HT1080 (cell line): Measurements from ENCODE around the gene NHLRC1. TPM values are rescaled to one million over a fixed set of nuclear protein-coding genes. Genes with fewer than 3 reads are reported as not detected.
A peak's percentile ranks its signal among the peaks of the same experiment; 100 is the strongest.
"Not testable (repeated sequence)": the region's sequence is repeated elsewhere in the genome, so short reads cannot be mapped to it uniquely, and the experiment has no call there.

Experiments used
- DNase-seq: peaks from one replicate; pipeline ENCODE4 v3.0.0-alpha.2; 2015; ENCODE audit warnings: low read depth
- polyA plus RNA-seq, 2 experiments: library from polyadenylated mRNA; depleted of rRNA; stranded (reverse); fragments of >200 nt; gene quantifications; 2 replicates each; pipeline ENCODE4 v1.2.3, GENCODE V29; 2015
- total RNA-seq: library from RNA; depleted of rRNA; stranded (reverse); fragments of >200 nt; shearing (Covaris generic); gene quantifications from 2 replicates; pipeline ENCODE4 v1.2.3, GENCODE V29; 2014; rRNA removed

The NHLRC1 gene
- total RNA-seq, result 0.31 TPM in 1 of 2 replicates, not detected in the other
- 0.11 and 0.21 TPM in 2 replicates for polyA plus RNA-seq (2015; cell fraction: cytosol; rRNA removed)
- 0.18 and 0.26 TPM in 2 replicates for polyA plus RNA-seq (2015; cell fraction: nucleus; rRNA removed)

DNA sequence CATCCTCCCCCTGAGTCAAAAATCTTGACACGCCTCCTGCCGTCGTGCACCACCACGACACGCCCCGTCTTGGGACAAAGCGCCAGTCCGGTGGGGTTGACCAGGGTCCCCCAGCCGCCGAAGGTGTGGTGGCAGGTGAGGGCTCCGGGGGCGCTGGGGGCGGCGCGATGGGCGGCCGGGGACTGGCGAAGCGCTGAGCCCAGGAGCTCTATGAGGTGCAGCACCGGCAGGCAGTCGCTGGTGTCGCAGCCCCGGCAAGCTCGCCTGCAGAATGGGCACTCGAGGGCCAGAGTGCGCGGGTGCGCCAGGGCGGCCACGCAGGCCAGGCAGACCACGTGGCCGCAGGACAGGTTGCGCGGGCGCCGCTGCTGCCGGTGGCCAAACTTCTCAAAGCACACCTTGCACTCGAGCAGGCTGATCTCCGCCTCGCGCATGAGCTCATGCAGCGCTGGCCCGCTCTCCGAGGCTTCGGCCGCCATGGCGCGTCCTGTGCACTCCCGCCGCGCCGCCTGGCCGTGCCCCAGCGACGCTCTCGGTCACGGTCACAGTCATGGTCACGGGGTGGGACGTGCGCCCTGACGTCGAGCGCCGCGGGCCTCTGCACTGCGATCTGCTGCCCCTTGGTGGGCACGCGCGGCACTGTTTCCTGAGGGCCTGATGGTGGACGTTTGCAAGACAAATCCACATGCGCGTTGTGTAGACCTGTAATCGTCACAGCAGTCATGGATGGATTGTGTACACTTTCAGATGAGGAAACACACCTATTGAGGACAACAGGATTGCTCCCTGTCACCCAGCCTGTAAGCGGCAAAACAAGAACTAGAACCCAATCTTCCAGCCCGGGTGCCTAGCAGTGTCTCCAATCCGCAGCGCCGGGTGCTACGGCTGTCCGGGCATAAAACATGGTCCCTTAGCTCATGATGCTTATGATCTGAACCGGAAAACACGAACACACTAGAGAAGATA lies at the start of gene NHLRC1:
NHLRC1 (minus strand) TSS at position 550 of the 966 bp plus-strand sequence; CDS start at position 479, 71 bp downstream.
- peak; percentile 60 for DNase-seq

DNA sequence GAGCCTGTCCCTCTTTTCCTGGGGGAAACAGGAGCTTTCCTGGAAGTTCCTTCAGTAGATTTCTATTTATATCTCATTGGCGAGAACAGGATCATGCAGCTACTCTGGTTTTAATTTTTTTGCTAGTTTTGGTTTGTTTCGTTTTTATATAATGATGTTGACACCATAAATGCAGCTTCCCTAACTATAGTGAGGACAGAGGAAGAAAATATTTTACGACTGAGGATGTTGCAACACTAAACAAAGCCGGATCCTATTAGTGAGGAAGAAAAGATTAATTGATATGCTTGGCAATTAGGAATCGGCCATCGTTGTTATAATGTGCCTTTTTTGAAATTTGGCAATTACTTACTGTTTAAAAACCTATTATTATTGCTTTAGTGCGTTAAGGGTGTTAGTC lies 49.4 kb upstream of the NHLRC1 start:
- DNase-seq, result no peak

DNA sequence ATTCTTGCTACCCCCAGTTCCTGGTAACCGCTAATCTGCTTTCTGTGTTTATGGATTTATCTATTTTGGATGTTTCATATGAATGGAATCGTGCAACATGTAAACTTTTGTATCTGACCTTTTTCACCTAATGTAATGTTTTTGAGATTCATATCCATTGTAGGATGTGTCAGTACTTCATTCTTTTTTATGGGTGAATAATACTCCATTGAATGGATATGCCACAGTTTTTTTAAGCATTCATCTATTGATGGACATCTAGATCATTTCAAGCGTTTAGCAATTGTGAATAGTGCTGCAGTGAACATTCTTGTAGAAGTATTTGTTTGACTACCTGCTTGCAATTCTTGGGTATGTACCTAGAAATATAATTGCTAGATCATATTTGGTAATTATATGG lies 45.8 kb upstream of the NHLRC1 start:
- DNase-seq, result no peak

DNA sequence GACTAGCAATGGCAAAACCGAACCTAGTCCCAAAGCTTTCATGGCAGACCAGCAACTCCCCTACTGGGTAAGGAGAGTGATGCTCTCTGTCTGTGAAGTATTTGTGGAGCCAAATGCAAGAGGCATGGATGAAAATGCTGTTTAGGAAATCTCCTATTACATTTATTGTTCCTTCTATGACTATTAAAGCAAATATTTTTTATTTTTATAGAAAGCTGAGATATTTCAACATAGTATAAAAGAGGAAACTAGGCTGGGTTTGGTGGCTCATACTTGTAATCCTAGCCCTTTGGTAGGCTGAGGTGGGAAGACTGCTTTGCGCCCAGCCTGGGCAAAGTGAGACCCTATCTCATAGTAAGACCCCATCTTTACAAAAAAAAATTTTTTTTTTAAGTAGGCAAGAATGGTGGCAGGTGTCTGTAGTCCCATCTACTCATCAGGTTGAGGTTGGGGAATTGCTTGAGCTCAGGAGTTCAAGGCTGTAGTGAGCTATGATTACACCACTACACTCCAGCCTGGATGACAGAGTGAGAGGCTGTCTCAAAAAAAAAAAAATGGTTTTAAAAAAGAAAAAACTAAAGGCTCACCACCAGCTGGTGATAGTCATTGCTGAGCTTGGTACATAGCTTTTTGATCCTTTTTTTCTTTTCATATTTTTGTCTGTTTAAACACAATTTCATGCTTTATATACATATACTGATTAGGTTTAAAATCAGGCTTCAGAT lies 44.0 kb upstream of the NHLRC1 start:
- no peak for DNase-seq

DNA sequence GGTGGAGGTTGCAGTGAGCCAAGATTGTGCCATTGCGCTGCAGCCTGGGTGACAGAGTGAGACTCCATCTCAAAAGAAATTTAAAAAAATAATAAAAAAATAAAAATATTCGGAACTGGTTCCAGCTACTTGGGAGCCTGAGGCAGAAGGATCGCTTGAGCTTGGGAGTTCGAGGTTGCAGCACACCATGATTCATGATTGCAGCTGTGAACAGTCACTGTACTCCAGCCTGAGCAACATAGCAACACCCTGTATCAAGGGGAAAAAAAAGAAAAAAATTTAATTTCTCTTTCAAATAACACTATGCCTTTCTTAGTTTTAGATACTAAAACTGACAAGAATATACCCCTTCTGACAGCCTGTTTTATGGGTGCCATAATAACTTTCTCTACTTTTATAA lies 43.3 kb upstream of the NHLRC1 start:
- DNase-seq, result no peak

DNA sequence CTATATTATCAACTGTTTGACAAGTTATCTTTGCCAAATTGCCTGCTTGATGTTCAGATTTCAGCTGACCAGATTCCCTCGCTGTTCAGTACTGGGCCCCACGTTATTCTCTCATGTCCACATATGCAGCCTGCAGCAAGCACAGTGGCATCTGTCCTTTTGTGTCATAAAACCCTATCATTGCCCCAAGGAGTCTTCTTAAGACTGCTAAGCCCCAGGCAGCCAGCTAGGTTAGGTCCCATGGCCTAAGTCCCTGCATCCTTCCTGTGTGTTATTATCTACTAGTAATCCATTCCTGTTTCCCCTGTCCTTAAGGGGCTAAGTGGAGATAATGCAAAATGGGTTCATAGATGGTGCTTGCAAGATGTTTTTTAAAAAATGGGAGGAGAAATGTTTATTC lies 39.9 kb upstream of the NHLRC1 start:
- no peak for DNase-seq

DNA sequence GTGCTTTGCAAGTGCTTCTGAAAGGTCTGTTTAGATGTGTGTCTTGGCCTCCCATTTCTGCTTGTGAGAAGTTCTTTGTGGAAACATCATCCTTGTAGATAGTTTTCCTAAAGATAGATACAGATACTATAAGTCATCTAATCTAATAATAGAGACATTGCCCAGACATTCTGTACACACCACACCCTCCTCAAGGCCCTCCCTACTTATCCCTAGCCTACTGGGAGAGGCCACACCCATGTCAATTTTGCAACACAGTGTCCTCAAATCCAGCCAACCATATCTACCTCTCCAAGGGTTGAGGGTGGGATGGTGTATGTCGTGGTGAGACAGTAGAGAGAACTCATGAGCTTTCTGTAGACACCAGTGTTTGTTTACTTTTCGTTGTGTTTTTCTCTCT lies 39.0 kb upstream of the NHLRC1 start:
- no peak for DNase-seq

DNA sequence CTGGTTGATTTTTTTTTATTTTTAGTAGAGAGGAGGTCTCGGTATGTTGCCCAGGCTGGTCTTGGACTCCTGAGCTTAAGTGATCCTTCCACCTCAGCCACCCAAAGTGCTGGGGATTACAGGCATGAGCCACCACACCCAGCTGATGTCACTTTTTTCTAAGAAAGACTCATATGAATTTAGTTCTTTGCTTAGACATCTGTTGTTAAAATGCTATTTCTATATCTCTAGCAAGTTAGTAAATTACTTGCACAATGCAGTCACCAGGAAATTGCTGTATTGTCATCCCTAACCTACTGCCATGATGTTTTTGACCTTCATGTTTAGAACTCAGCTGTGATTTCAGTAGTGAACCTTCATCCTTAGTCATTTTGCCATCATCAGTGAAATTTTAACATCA lies 38.4 kb upstream of the NHLRC1 start:
- no peak for DNase-seq

DNA sequence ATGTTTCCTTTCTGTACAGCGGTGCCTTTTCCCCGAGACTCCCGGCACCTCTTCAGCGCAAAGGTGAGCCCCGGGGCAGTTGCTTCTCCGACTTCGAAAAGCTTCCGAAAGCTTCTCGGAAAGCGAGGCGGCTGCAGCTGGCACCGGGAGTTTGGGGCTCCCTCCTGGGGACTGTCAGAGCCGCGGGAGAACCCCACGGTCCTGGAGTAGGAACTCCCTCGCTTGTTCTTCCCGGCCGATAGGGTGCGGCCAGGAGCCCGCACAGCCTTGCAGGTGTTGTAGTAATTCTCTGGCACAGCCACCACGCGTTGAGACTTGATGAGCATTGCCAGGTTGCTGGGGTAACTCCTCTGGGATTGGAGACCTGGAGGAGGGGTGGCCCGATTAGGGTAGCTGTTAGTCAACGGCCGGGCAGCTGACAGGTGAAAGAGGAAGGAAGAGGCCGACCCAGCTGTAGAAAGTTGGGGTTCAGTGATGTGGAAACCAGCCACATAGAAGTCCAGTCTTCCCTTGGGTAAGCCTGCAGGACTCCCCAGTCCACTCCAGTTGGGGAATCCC lies 33.5 kb upstream of the NHLRC1 start:
- peak; percentile 52 for DNase-seq

DNA sequence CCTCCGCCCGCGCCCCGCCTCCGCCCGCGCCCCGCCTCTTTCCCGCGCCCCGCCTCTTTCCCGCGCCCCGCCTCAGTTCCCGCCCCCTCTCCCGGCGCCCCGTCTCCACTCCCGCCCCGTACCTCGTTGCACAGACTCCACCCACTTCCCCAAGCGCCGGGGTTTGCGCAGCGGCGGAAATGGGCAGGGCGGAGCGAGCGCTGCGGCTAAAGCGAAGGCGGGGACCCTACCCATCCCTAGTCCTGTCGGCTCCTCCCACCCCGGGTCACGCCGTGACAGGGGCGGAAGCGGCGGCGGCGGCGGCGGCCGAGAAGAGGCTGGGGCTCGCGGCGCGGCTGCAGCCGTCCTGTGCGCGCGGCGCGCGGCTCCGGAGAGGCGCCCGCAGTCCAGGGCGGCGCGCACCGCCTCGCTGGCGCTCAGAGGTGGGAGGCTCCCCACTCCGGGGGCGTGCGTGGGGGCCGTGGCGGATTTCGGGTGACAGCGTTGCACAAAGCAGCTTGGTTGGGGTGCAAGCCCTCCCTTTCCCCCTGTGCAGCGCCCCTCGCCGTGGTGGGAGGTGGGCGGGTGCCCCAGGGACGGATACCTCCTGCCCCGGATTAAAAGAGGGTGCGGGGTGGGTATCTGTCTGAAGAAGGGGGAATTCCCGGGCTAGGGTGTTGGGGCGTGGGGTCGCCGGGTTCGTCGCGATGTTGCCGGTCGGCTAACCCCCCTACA lies 32.8 kb upstream of the NHLRC1 start, which contains the start of gene KDM1B:
KDM1B (plus strand) TSS at position 273 of the 714 bp plus-strand sequence. CDS start 4,474 bp downstream, outside the sequence.
- peak; percentile 96 for DNase-seq

DNA sequence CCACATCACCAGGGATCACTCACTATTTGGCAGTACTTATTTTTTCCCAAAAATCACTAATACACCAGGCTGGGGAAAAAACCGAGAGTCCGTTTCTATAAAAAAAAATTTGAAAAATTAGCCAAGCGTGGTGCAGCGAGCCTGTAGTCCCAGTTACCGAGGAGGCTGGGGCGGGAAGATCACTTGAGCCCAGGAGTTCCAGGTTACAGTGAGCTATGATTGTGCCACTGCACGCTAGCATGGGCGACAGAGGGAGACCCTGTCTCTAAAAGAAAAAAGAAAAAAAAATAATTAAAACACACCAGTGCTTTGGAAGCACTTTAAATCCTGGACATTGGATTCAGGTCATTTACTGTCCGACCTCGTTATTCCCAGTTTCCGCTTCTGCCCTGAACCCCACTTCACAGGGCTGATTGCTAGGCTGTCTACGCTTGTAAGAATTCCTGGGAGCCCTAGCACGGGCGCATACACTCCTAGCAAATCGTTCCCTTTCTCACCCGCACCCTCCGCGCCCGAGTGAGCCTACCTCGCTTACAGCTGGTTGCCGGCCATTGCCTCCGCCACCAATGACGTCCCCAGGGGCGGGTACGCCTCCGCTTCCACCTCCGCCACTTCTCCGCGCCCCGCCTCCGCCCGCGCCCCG lies 32.2 kb upstream of the NHLRC1 start, which contains the start of gene TPMT:
TPMT (minus strand) TSS at position 571 of the 643 bp plus-strand sequence. CDS start 5,950 bp downstream, outside the sequence.
- DNase-seq, result no peak

DNA sequence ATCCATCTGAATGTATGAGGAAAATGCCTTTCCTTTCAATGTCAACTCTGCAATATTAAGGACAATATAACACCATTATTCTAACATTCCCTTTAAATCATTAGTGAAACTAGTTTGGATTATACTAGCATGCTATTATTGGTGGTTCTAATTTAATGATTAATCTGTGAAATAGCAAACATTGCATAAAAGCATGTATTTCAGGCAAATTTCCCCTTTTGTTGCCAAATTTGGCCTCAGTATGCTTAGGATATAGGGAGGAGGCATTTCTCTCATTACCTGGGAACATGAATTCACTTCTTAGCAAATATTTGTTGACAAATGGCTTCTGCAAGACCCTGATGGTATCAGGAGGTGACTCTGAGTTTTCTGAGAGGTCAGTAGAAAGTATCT lies 30.8 kb upstream of the NHLRC1 start:
- DNase-seq, result no peak

DNA sequence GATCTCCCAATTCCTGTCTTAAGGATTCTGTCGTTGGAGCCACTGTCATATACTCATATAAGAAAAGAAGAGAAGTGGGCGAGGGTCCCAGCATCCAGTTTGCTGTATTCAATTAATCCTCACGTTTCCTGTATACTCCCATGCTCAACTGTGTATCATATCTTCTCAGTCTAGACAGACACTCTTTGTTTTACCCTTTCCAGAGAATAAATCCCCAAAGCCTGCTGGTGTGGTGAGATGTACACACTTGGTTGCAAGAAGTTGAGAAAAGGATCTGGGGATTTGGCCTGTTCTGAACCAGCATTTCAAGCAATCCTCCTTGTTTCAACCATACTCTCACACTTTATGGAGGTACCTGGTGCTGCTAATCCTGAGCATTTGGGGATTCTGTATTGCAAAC lies 29.3 kb upstream of the NHLRC1 start:
- DNase-seq, result no peak

DNA sequence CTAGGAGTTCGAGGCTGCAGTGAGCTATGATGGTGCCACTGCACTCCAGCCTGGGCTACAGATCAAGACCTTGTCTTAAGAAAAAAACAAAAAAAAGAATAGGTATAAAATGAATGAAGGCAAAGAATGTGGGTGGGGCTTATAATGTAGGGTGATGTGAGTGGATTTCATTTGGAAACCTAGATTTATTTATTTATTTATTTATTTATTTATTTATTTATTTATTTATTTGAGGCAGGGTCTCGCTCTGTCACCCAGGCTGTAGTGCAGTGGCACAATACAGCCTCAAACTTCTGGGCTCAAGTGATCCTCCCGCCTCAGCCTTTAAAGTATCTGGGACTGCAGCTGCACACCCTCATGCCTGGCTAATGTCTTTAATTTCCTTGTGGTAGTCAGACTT lies 28.9 kb upstream of the NHLRC1 start:
- DNase-seq, result not testable (repeated sequence)

DNA sequence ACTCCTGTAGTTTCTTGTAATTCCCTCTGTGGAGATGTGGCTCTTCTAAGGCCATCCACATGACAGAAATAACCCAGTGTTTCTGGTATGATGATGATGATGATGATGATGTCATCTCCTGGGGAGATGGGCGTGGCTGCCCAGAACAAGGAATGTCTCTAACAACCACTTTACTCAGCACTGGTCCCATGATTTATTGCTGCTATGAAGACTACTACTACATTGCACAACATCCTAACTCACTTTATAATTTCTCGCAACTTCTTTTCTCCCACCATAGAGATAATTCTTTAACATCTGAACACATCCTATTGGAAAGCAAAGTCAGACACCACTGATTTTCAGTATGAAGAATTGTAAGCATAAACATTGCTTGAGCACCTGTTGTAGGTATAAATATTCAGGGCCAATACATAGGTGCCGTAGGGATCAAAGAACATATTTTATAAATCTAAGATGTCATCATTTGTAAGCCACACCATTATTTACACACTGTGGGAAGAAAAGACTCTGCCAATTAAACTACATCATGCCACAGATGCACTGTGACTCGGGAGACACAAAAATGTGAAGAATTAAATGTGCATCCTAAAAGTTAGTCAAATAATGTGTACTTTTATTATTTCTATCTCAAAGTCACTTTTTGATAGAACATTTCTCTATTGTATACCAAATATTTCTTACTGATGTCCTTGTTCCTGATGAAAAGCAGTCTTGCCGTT lies 26.0 kb upstream of the NHLRC1 start:
- peak; percentile 91 for DNase-seq

DNA sequence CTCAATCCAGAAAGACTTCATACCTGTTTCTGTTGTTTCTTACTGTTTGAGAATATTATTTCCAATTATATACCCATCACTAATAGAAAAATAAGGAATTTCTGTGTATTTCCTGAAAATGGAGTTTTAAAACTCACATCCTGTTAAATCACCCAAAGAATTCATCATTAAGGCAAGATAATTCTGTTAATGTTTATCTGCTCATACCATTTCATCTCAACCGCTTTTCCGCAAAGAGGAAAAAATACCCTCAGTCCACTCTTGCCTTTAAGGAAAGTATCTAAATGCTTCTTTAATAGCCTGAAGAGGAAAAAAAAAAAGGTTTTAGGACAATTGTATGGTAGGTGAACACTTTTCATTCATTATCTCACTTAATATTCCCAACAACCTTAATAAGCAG lies 25.1 kb upstream of the NHLRC1 start:
- no peak for DNase-seq

DNA sequence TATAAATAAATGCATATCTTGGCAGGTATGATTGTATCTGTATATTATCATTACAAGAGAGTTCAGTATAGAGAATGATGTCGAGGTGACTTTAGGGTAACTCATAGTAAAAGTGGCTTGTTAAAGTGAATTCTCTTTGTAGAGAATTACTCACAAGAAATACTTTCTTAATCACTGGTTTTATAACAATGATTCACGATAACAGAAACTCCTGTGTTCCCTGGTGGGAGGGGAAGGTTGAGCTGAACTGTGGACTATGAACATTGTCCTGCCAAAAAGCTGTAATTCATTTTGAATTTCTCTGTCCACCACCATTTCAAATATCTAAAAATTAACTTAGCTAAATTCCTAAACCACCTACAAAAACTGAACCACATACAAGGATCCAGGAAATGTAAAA lies 24.7 kb upstream of the NHLRC1 start:
- DNase-seq, result peak; percentile 65

DNA sequence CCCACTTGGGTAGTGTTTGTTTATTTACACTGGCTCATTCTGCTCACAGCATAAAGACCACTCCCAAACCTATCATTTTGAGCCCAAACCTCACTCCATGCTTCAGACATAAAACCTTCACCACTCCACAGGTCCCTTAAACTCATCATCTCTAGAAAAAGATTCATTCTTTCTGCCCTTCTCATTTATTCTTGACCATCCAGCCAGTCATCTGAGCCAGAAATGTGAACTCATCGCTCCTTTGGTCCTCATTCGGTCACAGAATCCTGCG lies 20.0 kb upstream of the NHLRC1 start:
- no peak for DNase-seq

DNA sequence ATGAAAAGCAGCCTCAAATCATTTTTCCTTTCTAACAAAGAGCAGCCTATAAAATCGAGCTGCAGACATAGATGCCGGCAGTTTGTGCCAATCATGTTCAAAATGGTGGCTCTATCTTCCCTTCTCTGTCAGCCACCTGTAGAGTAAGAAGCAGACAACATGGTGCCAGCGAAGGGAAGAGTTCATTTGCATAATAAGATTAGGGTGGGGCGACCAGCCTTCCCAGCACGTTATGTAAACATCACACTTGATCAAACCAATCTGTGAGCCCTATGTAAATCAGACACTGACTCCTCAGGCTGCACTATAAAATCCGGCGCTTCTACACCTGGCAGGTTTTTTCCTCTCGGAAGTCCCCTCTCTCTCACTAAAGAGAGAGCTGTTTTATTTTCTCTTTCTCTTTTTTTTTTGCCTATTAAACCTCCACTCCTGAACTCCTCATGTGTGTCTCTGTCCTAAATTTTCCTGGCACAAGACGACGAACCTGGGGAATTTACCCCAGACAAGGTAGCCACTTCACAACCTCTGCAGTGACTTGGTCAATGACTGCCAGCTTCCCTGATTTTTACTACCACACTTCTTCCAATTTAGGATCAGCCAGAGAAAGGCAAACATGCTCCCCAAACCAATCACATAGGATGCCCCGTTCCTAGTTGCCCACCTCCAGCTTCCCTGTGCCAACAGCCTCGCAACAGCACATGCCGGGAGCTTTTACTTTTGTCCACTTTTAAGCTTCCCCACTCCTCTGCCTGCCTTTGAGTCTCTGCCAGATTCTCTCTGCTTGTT lies 19.5 kb upstream of the NHLRC1 start:
- no peak for DNase-seq
